Fibroblast of lung (primary cell): ENCODE data around the gene ANKFN1. TPM values are rescaled to one million over a fixed set of nuclear protein-coding genes. Genes with fewer than 3 reads are reported as not detected.

Experiments used
- DNase-seq, 2 donors: peaks; one replicate each; pipeline versions ENCODE4 v3.0.0 to v3.0.0-alpha.2; 2010; ENCODE audit warnings: low read depth in 2 of 2
- H2AFZ ChIP-seq: 2 replicates; pipeline ENCODE4 v1.5.1; 2012; ENCODE audit warnings: low read length, control low read depth, inconsistent platforms
- H3K27ac ChIP-seq: 2 replicates; pipeline ENCODE4 v1.5.1; 2011; ENCODE audit warnings: low read length, control low read depth; ENCODE audit not compliant: insufficient read depth
- H3K27me3 ChIP-seq: 2 replicates; pipeline ENCODE4 v1.5.1; 2011; ENCODE audit warnings: mild to moderate bottlenecking, low read length; ENCODE audit not compliant: control insufficient read depth, insufficient read depth
- H3K36me3 ChIP-seq: 2 replicates; pipeline ENCODE4 v1.5.1; 2011; ENCODE audit warnings: low read length; ENCODE audit not compliant: control insufficient read depth, insufficient read depth
- H3K4me1 ChIP-seq: 2 replicates; pipeline ENCODE4 v1.5.1; 2011; ENCODE audit warnings: low read length; ENCODE audit not compliant: control insufficient read depth, insufficient read depth; ENCODE audit errors: extremely low read depth
- H3K4me2 ChIP-seq: 2 replicates; pipeline ENCODE4 v1.5.1; 2011; ENCODE audit warnings: low read length, control low read depth; ENCODE audit not compliant: insufficient read depth; ENCODE audit errors: extremely low read depth
- H3K4me3 ChIP-seq, 4 experiments: fragments of 200-600 bp in 1 of 4; sonication (generic) in 1 of 4; replicated peaks in 1 of 4; 2 replicates each; pipeline ENCODE4 v1.5.1; 2011 to 2016; ENCODE audit warnings: low read length in 4 of 4, low read depth in 3 of 4, mild to moderate bottlenecking in 3 of 4, control low read depth in 2 of 4, inconsistent platforms in 1 of 4, mixed read lengths in 1 of 4; ENCODE audit not compliant: insufficient read depth in 1 of 4; ENCODE audit errors: control extremely low read depth in 1 of 4
- H3K79me2 ChIP-seq: 2 replicates; pipeline ENCODE4 v1.5.1; 2012; ENCODE audit warnings: mild to moderate bottlenecking, low read length, inconsistent platforms; ENCODE audit not compliant: control insufficient read depth, insufficient read depth
- H3K9ac ChIP-seq: 2 replicates; pipeline ENCODE4 v1.5.1; 2011; ENCODE audit warnings: mild to moderate bottlenecking, low read length, control low read depth; ENCODE audit not compliant: insufficient read depth
- H3K9me3 ChIP-seq: 2 replicates; pipeline ENCODE4 v1.5.1; 2012; ENCODE audit warnings: low read depth, low read length; ENCODE audit not compliant: control insufficient read depth, insufficient read depth
- H4K20me1 ChIP-seq: 2 replicates; pipeline ENCODE4 v1.5.1; 2011; ENCODE audit warnings: low read length; ENCODE audit not compliant: control insufficient read depth, insufficient read depth; ENCODE audit errors: extremely low read depth
- EZH2 ChIP-seq: IDR thresholded peaks from 2 replicates; pipeline ENCODE4 v1.5.1; 2012; ENCODE audit warnings: low read length, control low read depth, mild to moderate bottlenecking; ENCODE audit errors: missing control alignments
- polyA plus RNA-seq, 2 donors: library from polyadenylated mRNA; depleted of rRNA in 1 of 2; stranded (reverse) in 1 of 2; unstranded in 1 of 2; fragments of >200 nt; gene quantifications; 2 replicates each; pipeline ENCODE4 v1.2.1, GENCODE V29; 2011 to 2012; ENCODE audit warnings: missing spikeins in 1 of 2
- total RNA-seq: library from RNA; depleted of rRNA; stranded (reverse); fragments of >200 nt; gene quantifications from 2 replicates; pipeline ENCODE4 v1.2.1, GENCODE V29; 2014
- TF ChIP-seq, protein P1 (sequence below), 2 donors: IDR thresholded peaks in 1 of 2; conservative IDR thresholded peaks in 1 of 2; 1 replicate in 1 of 2; 2 replicates in 1 of 2; pipeline ENCODE4 v1.5.1; 2011 to 2012; ENCODE audit warnings: low read length in 2 of 2, control low read depth in 1 of 2, inconsistent platforms in 1 of 2, low read depth in 1 of 2, mild to moderate bottlenecking in 1 of 2

The ANKFN1 gene
- total and polyA plus RNA-seq, 2 donors (not counting 1 experiment from before 2014, with no cell fraction given) = 0.19 TPM; not detected in 1

- H3K4me3 ChIP-seq = no peak overlapping the region
- H3K4me2 ChIP-seq = no peak overlapping the region
- H3K36me3 ChIP-seq = no peaks in the 10 kb centered on the region
These were observed 391.8 kb downstream of the ANKFN1 start for GRCh38 chr17:56545106-56545505.

DNA sequence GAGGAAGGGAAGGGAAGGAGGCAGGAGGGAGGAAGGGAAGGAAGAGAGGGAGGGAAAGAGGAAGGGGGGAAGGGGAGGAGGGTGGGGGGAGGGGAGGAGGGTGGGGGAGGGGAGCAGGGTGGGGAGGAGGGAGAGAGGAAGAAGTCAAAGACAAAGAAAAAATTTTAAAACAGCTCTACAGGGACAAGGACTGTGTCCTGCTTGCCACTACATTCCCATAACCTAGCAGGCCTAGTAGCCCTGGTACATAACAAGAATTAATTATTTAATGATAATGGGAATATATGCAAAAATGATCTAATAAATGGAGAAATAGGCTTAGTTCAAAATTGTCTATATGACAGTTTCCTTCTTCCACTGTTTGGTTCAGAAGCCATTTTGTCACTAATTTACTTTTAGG lies 392.7 kb downstream of the ANKFN1 start:
- Histone ChIP-seq H3K4me1 (no peaks in the 10 kb centered on the region), H3K4me2 (no peak overlapping the region), H3K9me3 (no peaks in the 10 kb centered on the region), H2AFZ (no peak overlapping the region), H3K27me3 (no peaks in the 10 kb centered on the region), H3K4me3 (no peak overlapping the region), H4K20me1 (no peaks in the 10 kb centered on the region), H3K27ac (no peak overlapping the region), H3K9ac (no peak overlapping the region), H3K79me2 (no peaks in the 10 kb centered on the region), H3K36me3 (no peaks in the 10 kb centered on the region)
- DNase-seq = no peak
- TF ChIP-seq, protein P1, sequence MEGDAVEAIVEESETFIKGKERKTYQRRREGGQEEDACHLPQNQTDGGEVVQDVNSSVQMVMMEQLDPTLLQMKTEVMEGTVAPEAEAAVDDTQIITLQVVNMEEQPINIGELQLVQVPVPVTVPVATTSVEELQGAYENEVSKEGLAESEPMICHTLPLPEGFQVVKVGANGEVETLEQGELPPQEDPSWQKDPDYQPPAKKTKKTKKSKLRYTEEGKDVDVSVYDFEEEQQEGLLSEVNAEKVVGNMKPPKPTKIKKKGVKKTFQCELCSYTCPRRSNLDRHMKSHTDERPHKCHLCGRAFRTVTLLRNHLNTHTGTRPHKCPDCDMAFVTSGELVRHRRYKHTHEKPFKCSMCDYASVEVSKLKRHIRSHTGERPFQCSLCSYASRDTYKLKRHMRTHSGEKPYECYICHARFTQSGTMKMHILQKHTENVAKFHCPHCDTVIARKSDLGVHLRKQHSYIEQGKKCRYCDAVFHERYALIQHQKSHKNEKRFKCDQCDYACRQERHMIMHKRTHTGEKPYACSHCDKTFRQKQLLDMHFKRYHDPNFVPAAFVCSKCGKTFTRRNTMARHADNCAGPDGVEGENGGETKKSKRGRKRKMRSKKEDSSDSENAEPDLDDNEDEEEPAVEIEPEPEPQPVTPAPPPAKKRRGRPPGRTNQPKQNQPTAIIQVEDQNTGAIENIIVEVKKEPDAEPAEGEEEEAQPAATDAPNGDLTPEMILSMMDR (conservative IDR thresholded peaks at IDR 0.05 in 1 of 2, IDR thresholded peaks at IDR 0.05 in 1 of 2; ENCODE audit: low read depth in 1 of 2, low read length in 2 of 2) = no peak
- TF ChIP-seq EZH2 = no peak

More at GRCh38 chr17:56545106-56545505, 391.8 kb downstream of the ANKFN1 start:
- no peaks in the 10 kb centered on the region for H3K27me3 ChIP-seq
- H2AFZ ChIP-seq = no peak overlapping the region
- DNase-seq = no peak
- TF ChIP-seq EZH2 = no peak
- TF ChIP-seq, protein P1 (conservative IDR thresholded peaks at IDR 0.05 in 1 of 2, IDR thresholded peaks at IDR 0.05 in 1 of 2; ENCODE audit: low read depth in 1 of 2, low read length in 2 of 2) = no peak
- no peaks in the 10 kb centered on the region for H3K4me1 ChIP-seq
- no peak overlapping the region for H3K9ac ChIP-seq
- no peaks in the 10 kb centered on the region for H3K9me3 ChIP-seq
- H3K27ac ChIP-seq = no peak overlapping the region
- H4K20me1 ChIP-seq = no peaks in the 10 kb centered on the region
- H3K79me2 ChIP-seq = no peaks in the 10 kb centered on the region

GRCh38 chr17:56548661-56549060 lies 395.4 kb downstream of the ANKFN1 start:
- no peak for DNase-seq
- no peaks in the 10 kb centered on the region for H3K4me1 ChIP-seq
- H3K27ac ChIP-seq = no peak overlapping the region
- H3K27me3 ChIP-seq = no peaks in the 10 kb centered on the region
- H3K9ac ChIP-seq = no peak overlapping the region
- no peaks in the 10 kb centered on the region for H3K9me3 ChIP-seq
- H4K20me1 ChIP-seq = no peaks in the 10 kb centered on the region
- no peak overlapping the region for H2AFZ ChIP-seq
- no peak overlapping the region for H3K4me3 ChIP-seq
- no peaks in the 10 kb centered on the region for H3K79me2 ChIP-seq
- H3K4me2 ChIP-seq = no peak overlapping the region
- no peaks in the 10 kb centered on the region for H3K36me3 ChIP-seq
- no peak for TF ChIP-seq EZH2
- TF ChIP-seq, protein P1 (conservative IDR thresholded peaks at IDR 0.05 in 1 of 2, IDR thresholded peaks at IDR 0.05 in 1 of 2; ENCODE audit: low read depth in 1 of 2, low read length in 2 of 2) = no peak
